ENCODE measurements around the gene ERICH6B. TPM values are rescaled to one million over a fixed set of nuclear protein-coding genes. Genes with fewer than 3 reads are reported as not detected.

ERICH6B gene
- total RNA-seq, 2 donors from 2014 or later: not detected

- Histone ChIP-seq H3K9me3 (no peaks in the 10 kb centered on the region), H3K27me3 (no peaks in the 10 kb centered on the region), H3K4me3 (no peak overlapping the region), H3K36me3 (replicated peaks in 1 of 2; ENCODE audit: insufficient read depth in 1 of 2, low read depth in 2 of 2) (no peaks in the 10 kb centered on the region), H3K27ac (no peak overlapping the region), H3K4me1 (no peaks in the 10 kb centered on the region)
- ATAC-seq (no peak), DNase-seq (no peak)
- intact Hi-C loops (cut with DNase I): no loop called here
- WGBS, 2 donors: 63 to 74% methylated on average over 2 of the region's 2 CpGs
- TF ChIP-seq POLR2A (IDR thresholded peaks at IDR 0.05) (no peak), CTCF (IDR thresholded peaks at IDR 0.05) (no peak)
Observed at GRCh38 chr13:45601680-45602079, 13.9 kb downstream of the ERICH6B start.

GRCh38 chr13:45598597-45598996, 16.9 kb downstream of the ERICH6B start:
- 88 to 90% methylated on average over 4 of the region's 4 CpGs for WGBS, 2 donors
- no peaks in the 10 kb centered on the region for H3K27me3 ChIP-seq
- intact Hi-C loops (cut with DNase I): no loop called here
- no peaks in the 10 kb centered on the region for H3K36me3 ChIP-seq (replicated peaks in 1 of 2; ENCODE audit: insufficient read depth in 1 of 2, low read depth in 2 of 2)
- no peaks in the 10 kb centered on the region for H3K9me3 ChIP-seq
- no peaks in the 10 kb centered on the region for H3K4me1 ChIP-seq
- ATAC-seq (no peak), DNase-seq (no peak)
- H3K4me3 ChIP-seq: no peak overlapping the region
- no peak overlapping the region for H3K27ac ChIP-seq
- TF ChIP-seq CTCF (IDR thresholded peaks at IDR 0.05): no peak
- TF ChIP-seq POLR2A (IDR thresholded peaks at IDR 0.05): no peak

GRCh38 chr13:45596800-45597475, 18.6 kb downstream of the ERICH6B start:
- Histone ChIP-seq H3K9me3 (no peaks in the 10 kb centered on the region), H3K27me3 (no peaks in the 10 kb centered on the region), H3K4me3 (no peak overlapping the region), H3K27ac (no peak overlapping the region), H3K4me1 (no peaks in the 10 kb centered on the region), H3K36me3 (replicated peaks in 1 of 2; ENCODE audit: insufficient read depth in 1 of 2, low read depth in 2 of 2) (no peaks in the 10 kb centered on the region)
- 75 to 80% methylated on average over 2 of the region's 2 CpGs for WGBS, 2 donors
- TF ChIP-seq CTCF (IDR thresholded peaks at IDR 0.05) (no peak), POLR2A (IDR thresholded peaks at IDR 0.05) (no peak)
- ATAC-seq: no peak
- no peak for DNase-seq
- intact Hi-C loops (cut with DNase I): no loop called here

GRCh38 chr13:45595965-45596364, 19.6 kb downstream of the ERICH6B start:
- intact Hi-C loops (cut with DNase I): no loop called here
- Histone ChIP-seq H3K4me3 (no peak overlapping the region), H3K36me3 (replicated peaks in 1 of 2; ENCODE audit: insufficient read depth in 1 of 2, low read depth in 2 of 2) (no peaks in the 10 kb centered on the region), H3K4me1 (no peaks in the 10 kb centered on the region), H3K27ac (no peak overlapping the region), H3K27me3 (no peaks in the 10 kb centered on the region), H3K9me3 (no peaks in the 10 kb centered on the region)
- ATAC-seq (no peak), DNase-seq (no peak)
- WGBS, 2 donors: 60 to 64% methylated on average over 2 of the region's 2 CpGs
- TF ChIP-seq CTCF (IDR thresholded peaks at IDR 0.05): no peak
- no peak for TF ChIP-seq POLR2A (IDR thresholded peaks at IDR 0.05)

- intact Hi-C loops (cut with DNase I): no loop called here
- 27 to 40% methylated on average over 3 of the region's 3 CpGs for WGBS, 2 donors
- Histone ChIP-seq H3K27ac (no peak overlapping the region), H3K36me3 (replicated peaks in 1 of 2; ENCODE audit: insufficient read depth in 1 of 2, low read depth in 2 of 2) (no peaks in the 10 kb centered on the region), H3K9me3 (no peaks in the 10 kb centered on the region), H3K4me3 (no peak overlapping the region), H3K27me3 (no peaks in the 10 kb centered on the region), H3K4me1 (no peaks in the 10 kb centered on the region)
- TF ChIP-seq POLR2A (IDR thresholded peaks at IDR 0.05) (no peak), CTCF (IDR thresholded peaks at IDR 0.05) (no peak)
- DNase-seq: no peak
- ATAC-seq: no peak
Observed at GRCh38 chr13:45594764-45595163, 20.8 kb downstream of the ERICH6B start.
